ENCODE results near the gene CNNM2. TPM values are rescaled to one million over a fixed set of nuclear protein-coding genes. Genes with fewer than 3 reads are reported as not detected.
"Not testable (repeated sequence)": the region's sequence is repeated elsewhere in the genome, so short reads cannot be mapped to it uniquely, and the experiment has no call there.

CNNM2 gene
- total RNA-seq, 1 donor from 2014 or later, result 12.5 TPM

GRCh38 chr10:103062854-103063590, 144.9 kb downstream of the CNNM2 start:
- Mint-ChIP-seq H3K4me3 (no peak overlapping the region), H3K9me3 (peaks cover 3% of the 10 kb centered on the region), H3K27ac (no peak overlapping the region), H3K27me3 (ENCODE audit: low read depth) (no peaks in the 10 kb centered on the region), H3K4me1 (no peaks in the 10 kb centered on the region), H3K36me3 (peaks cover 2% of the 10 kb centered on the region)
- no peak for DNase-seq (ENCODE audit: low spot score in 2 of 2, unreplicated experiment in 2 of 2)
- TF ChIP-seq CTCF (IDR thresholded peaks at IDR 0.05; ENCODE audit: unreplicated experiment), result no peak

GRCh38 chr10:103064956-103065355, 146.9 kb downstream of the CNNM2 start:
- H3K36me3 Mint-ChIP-seq, result peaks cover 1% of the 10 kb centered on the region
- no peaks in the 10 kb centered on the region for H3K27me3 Mint-ChIP-seq (ENCODE audit: low read depth)
- no peak overlapping the region for H3K27ac Mint-ChIP-seq
- no peaks in the 10 kb centered on the region for H3K4me1 Mint-ChIP-seq
- no peaks in the 10 kb centered on the region for H3K9me3 Mint-ChIP-seq
- no peak for TF ChIP-seq CTCF (IDR thresholded peaks at IDR 0.05; ENCODE audit: unreplicated experiment)
- H3K4me3 Mint-ChIP-seq, result no peak overlapping the region
- no peak for DNase-seq (ENCODE audit: low spot score in 2 of 2, unreplicated experiment in 2 of 2)

DNA sequence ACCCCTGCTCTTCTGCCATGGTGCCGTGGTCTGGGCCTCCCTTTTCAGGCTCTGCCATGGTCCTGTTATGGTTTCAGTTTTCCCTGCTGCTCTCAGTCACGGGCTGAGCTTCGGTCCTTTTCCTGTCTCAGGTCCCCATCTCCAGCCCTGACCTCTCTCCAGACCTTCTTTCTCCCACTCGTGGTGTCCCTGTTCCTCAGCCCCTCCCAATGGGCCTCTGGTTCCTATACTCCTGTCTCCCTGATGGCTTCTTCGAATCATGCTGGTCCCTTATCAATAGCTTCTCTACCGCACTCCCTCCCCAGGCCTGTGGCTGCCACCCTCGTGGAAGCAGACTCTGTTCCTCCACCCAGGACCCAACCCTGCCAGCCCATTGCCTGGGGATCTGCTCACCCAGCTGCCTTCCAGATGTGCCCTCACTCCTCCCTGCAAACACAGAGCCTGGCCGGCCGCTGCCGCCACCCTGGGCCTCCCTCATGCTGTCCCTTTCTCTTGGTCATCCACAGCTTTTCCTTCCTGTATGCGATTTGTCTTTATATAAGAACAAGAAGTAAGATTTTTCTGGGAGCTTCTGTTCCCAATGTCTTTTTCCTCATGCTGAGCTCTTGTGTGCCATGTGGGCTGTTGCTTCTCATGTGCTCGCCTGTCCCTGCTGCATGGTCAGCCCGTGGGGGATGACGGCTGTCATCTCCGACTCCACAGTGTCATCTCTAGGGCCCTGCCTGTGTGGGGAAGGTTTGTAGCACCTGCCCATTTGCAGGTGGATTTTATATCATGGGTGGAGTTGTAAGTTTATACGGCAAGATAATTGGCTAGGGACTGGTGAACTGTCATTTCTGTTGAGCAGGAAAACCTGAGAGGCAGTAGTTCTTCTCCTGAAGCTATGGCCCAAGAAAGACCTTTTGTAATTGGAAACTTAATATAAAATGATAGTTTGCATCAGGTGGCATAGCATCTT, 148.3 kb downstream of the CNNM2 start:
- DNase-seq (ENCODE audit: low spot score in 2 of 2, unreplicated experiment in 2 of 2), result no peak
- Mint-ChIP-seq H3K4me1 (no peaks in the 10 kb centered on the region), H3K9me3 (no peaks in the 10 kb centered on the region), H3K27ac (no peak overlapping the region), H3K36me3 (peaks cover 1% of the 10 kb centered on the region), H3K4me3 (no peak overlapping the region), H3K27me3 (ENCODE audit: low read depth) (no peaks in the 10 kb centered on the region)
- no peak for TF ChIP-seq CTCF (IDR thresholded peaks at IDR 0.05; ENCODE audit: unreplicated experiment)

- not testable (repeated sequence) for DNase-seq (ENCODE audit: low spot score in 2 of 2, unreplicated experiment in 2 of 2); H3K4me1 Mint-ChIP-seq; H3K4me3 Mint-ChIP-seq; H3K27me3 Mint-ChIP-seq (ENCODE audit: low read depth); H3K9me3 Mint-ChIP-seq; H3K36me3 Mint-ChIP-seq; H3K27ac Mint-ChIP-seq
Measured at GRCh38 chr10:103067099-103067477, 149.0 kb downstream of the CNNM2 start.

GRCh38 chr10:103067484-103067883, 149.4 kb downstream of the CNNM2 start:
- Mint-ChIP-seq H3K9me3 (no peaks in the 10 kb centered on the region), H3K27ac (no peak overlapping the region), H3K4me3 (no peak overlapping the region), H3K36me3 (peaks cover 1% of the 10 kb centered on the region), H3K4me1 (no peaks in the 10 kb centered on the region), H3K27me3 (ENCODE audit: low read depth) (no peaks in the 10 kb centered on the region)
- no peak for DNase-seq (ENCODE audit: low spot score in 2 of 2, unreplicated experiment in 2 of 2)
- TF ChIP-seq CTCF (IDR thresholded peaks at IDR 0.05; ENCODE audit: unreplicated experiment), result no peak

DNA sequence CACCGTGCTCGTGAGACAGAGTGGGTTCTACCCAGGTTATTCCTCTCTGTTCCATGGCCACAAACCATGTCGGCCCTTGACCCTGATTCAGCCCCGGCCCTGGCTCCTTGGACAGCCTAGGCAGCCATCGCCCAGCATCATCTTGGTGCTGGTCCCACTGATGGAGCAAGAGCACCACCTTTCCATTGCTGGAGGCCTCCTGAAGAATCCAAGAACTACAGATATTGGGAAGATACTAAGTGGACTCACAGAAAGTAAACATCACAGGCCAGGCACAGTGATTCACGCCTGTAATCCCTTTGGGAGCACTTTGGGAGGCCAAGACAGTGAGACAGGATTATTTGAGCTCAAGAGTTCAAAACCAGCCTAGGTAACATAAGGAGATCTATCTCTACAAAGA, 149.9 kb downstream of the CNNM2 start:
- Mint-ChIP-seq H3K27ac (no peak overlapping the region), H3K9me3 (no peaks in the 10 kb centered on the region), H3K36me3 (peaks cover 1% of the 10 kb centered on the region), H3K4me1 (no peaks in the 10 kb centered on the region), H3K27me3 (ENCODE audit: low read depth) (no peaks in the 10 kb centered on the region), H3K4me3 (no peak overlapping the region)
- no peak for TF ChIP-seq CTCF (IDR thresholded peaks at IDR 0.05; ENCODE audit: unreplicated experiment)
- DNase-seq (ENCODE audit: low spot score in 2 of 2, unreplicated experiment in 2 of 2), result no peak
